ENCODE measurements around the gene C22orf23. TPM values are rescaled to one million over a fixed set of nuclear protein-coding genes. Genes with fewer than 3 reads are reported as not detected.
"Not testable (repeated sequence)": the region's sequence is repeated elsewhere in the genome, so short reads cannot be mapped to it uniquely, and the experiment has no call there.

C22orf23 gene
- total RNA-seq, 1 donor from 2014 or later = 0.05 TPM

- no peak for DNase-seq (ENCODE audit: low read depth)
Measured at GRCh38 chr22:37954686-37955085, 1.3 kb upstream of the C22orf23 start.

GRCh38 chr22:37953062-37953436 is 352 bp downstream of the C22orf23 start:
- DNase-seq (ENCODE audit: low read depth) = no peak

- not testable (repeated sequence) for DNase-seq (ENCODE audit: low read depth)
Measured at GRCh38 chr22:37952629-37953028, 772 bp downstream of the C22orf23 start.

- no peak for DNase-seq (ENCODE audit: low read depth)
Measured at GRCh38 chr22:37951305-37951704, 2.1 kb downstream of the C22orf23 start.

GRCh38 chr22:37947142-37947795 is 6.1 kb downstream of the C22orf23 start:
- DNase-seq (ENCODE audit: low read depth) = not testable (repeated sequence)

- DNase-seq (ENCODE audit: low read depth) = not testable (repeated sequence)
Measured at GRCh38 chr22:37944423-37944822, 9.0 kb downstream of the C22orf23 start.

GRCh38 chr22:37943825-37944198 is 9.6 kb downstream of the C22orf23 start:
- DNase-seq (ENCODE audit: low read depth) = no peak

- peak; percentile 84 for DNase-seq (ENCODE audit: low read depth)
Measured at GRCh38 chr22:37943136-37943824, 10.1 kb downstream of the C22orf23 start.

- DNase-seq (ENCODE audit: low read depth) = no peak
Measured at GRCh38 chr22:37942133-37942532, 11.3 kb downstream of the C22orf23 start.

- no peak for DNase-seq (ENCODE audit: low read depth)
Measured at GRCh38 chr22:37940698-37941376, 12.6 kb downstream of the C22orf23 start.

- peak; percentile 84 for DNase-seq (ENCODE audit: low read depth)
Measured at GRCh38 chr22:37933711-37934376, 19.6 kb downstream of the C22orf23 start.

GRCh38 chr22:37932821-37933578 is 20.4 kb downstream of the C22orf23 start:
- no peak for DNase-seq (ENCODE audit: low read depth)

- no peak for DNase-seq (ENCODE audit: low read depth)
Measured at GRCh38 chr22:37932401-37932800, 21.0 kb downstream of the C22orf23 start.

GRCh38 chr22:37931893-37932389 is 21.5 kb downstream of the C22orf23 start:
- no peak for DNase-seq (ENCODE audit: low read depth)

GRCh38 chr22:37930952-37931440 is 22.4 kb downstream of the C22orf23 start:
- DNase-seq (ENCODE audit: low read depth) = peak; percentile 29

- DNase-seq (ENCODE audit: low read depth) = no peak
Measured at GRCh38 chr22:37930270-37930951, 23.0 kb downstream of the C22orf23 start.

- no peak for DNase-seq (ENCODE audit: low read depth)
Measured at GRCh38 chr22:37929390-37929789, 24.0 kb downstream of the C22orf23 start.

- no peak for DNase-seq (ENCODE audit: low read depth)
Measured at GRCh38 chr22:37927637-37927936, 25.8 kb downstream of the C22orf23 start.

GRCh38 chr22:37926771-37927636 is 26.4 kb downstream of the C22orf23 start:
- no peak for DNase-seq (ENCODE audit: low read depth)

- no peak for DNase-seq (ENCODE audit: low read depth)
Measured at GRCh38 chr22:37926358-37926757, 27.0 kb downstream of the C22orf23 start.
